H7 (cell line): ENCODE measurements around the gene ZNF518A. TPM values are rescaled to one million over a fixed set of nuclear protein-coding genes. Genes with fewer than 3 reads are reported as not detected.

Experiments
- DNase-seq: peaks from one replicate; pipeline ENCODE4 v3.0.0; 2012
- H3K27me3 ChIP-seq: 2 replicates; pipeline ENCODE4 v1.6.0; 2011; ENCODE audit warnings: mild to moderate bottlenecking, low read length; ENCODE audit not compliant: control insufficient read depth, insufficient read depth
- H3K36me3 ChIP-seq: replicated peaks from 2 replicates; pipeline ENCODE4 v1.5.1; 2011; ENCODE audit warnings: low read length; ENCODE audit not compliant: control insufficient read depth, insufficient read depth
- H3K4me3 ChIP-seq: 2 replicates; pipeline ENCODE4 v1.5.1; 2011; ENCODE audit warnings: low read depth, mild to moderate bottlenecking, control low read depth, low read length, moderate library complexity; ENCODE audit not compliant: insufficient read depth
- total RNA-seq: library from RNA; depleted of rRNA; stranded (reverse); fragments of >200 nt; shearing (Covaris generic); gene quantifications from 2 replicates; pipeline ENCODE4 v1.2.3, GENCODE V29; 2014

ZNF518A gene
- total RNA-seq, 1 experiment from 2014 or later = 15.3 TPM

DNA sequence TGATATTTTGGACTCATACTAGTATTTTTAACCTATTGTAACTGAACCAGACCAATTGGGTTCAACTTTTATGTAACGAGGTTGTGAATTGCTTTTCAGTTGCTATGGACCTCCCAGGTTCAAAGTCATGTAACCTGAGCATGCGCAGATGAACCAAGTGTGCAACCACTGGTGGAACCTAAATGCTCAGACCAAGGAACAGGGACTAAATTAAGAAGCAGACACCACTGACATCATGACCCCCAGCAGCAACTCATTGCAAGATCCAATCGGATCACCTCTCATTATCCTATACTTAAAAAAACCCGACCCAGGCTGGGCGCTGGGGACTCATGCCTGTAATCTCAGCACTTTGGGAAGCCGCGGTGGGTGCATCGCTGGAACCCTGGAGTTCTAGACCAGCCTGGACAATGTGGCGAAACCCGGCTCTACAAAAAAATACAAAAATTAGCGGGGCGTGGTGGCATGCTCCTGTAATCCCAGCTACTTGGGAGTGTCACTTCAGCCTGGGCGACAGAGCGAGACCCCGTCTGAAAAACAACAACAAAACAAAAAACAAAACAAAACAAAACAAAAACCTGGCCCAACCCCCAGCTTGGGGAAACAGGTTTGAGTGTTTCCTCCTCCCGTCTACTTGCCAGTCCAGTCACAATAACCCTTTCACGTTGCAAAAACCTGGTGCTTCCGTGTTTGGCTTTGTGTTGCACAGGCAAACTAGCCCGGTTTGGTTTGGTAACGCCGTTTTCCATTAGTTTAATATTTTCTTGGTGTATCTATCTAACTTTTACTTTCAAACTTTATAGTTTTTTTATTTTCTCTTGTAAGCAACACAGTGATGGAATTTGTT, 11.3 kb upstream of the ZNF518A start:
- no peak overlapping the region for H3K4me3 ChIP-seq
- no peak for DNase-seq
- no peaks in the 10 kb centered on the region for H3K27me3 ChIP-seq
- H3K36me3 ChIP-seq = no peaks in the 10 kb centered on the region

DNA sequence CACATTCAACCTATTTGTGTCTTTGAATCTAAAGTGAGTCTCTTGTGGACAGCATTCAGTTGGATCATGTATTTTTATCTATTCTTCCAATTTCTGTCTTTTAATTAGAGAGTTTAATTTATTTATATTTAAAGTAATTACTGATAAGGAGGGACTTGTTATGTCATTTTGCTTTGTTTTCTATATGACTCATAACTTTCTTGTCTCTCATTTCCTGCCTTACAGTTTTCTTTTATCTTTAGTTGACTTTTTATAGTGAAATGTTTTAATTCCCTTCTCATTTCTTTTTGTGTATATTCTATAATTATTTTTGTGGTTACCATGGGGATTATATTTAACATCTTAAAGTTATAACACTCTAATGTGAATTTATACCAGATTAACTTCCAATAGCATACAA, 7.3 kb upstream of the ZNF518A start:
- no peak overlapping the region for H3K4me3 ChIP-seq
- no peaks in the 10 kb centered on the region for H3K36me3 ChIP-seq
- H3K27me3 ChIP-seq = no peaks in the 10 kb centered on the region
- DNase-seq = no peak

DNA sequence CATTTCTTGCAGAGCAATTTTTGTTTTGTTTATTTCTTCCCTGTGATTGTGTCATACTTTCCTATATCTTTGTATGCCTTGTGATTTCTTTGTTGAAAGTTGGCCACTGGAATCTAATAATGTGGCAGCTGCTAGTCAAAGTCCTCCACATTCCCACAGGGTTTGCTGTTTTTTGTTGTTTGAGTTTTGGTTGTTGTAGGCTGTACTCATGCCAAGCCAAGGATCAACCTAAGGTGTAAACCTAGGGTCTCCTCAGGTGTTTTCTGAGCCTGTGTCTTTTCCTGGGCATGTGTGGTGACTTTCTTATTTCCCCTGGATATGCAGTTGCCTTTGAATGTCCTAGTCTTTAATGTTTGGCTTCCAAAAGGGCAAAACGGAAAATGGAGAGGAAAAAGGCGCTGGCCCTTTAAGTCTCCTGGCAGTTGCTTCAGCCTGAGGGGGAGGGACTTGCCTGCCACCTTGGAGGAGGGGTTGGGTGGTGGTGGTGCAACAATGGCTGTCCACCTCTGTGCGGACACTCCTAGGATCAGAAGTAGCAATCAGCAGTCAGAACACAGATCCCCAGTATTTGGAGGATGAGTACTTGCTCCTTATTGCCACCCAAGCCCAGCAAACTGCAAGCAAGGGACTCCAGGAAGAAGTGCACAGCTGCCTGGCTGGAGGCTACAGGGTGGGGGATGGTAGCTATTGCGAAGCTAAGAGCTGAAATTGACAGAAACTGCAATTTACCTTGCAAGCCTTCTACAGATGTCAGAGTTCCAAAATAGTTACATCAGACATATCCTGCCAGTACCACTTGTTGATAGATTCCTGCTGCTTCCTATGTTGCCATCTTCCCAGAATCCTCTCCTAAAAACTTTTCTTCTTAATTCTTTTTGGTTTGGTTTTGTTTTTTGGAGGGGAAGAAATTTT, 5.6 kb upstream of the ZNF518A start:
- Histone ChIP-seq H3K4me3 (peak overlapping the region; percentile 46), H3K27me3 (no peaks in the 10 kb centered on the region), H3K36me3 (no peaks in the 10 kb centered on the region)
- DNase-seq = peak; percentile 72

DNA sequence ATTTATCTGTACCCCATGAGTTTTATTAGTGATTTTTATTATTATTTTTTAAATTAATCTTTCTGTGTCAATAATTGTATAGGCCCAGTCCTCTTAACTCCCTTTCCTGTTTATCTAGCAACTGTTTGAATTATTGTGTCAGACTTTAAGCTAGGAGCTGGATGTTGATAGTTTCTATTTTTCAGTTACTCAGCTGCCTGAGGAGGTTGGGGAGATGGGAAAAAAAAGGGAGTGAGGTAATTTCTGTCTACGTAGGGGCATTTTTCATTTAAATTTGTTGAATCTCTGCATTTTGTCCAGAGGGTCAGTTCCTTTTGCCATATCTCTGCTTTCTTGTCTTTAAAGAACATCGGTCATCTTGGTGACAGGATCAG, 5.0 kb upstream of the ZNF518A start:
- Histone ChIP-seq H3K4me3 (no peak overlapping the region), H3K27me3 (no peaks in the 10 kb centered on the region), H3K36me3 (no peaks in the 10 kb centered on the region)
- no peak for DNase-seq

DNA sequence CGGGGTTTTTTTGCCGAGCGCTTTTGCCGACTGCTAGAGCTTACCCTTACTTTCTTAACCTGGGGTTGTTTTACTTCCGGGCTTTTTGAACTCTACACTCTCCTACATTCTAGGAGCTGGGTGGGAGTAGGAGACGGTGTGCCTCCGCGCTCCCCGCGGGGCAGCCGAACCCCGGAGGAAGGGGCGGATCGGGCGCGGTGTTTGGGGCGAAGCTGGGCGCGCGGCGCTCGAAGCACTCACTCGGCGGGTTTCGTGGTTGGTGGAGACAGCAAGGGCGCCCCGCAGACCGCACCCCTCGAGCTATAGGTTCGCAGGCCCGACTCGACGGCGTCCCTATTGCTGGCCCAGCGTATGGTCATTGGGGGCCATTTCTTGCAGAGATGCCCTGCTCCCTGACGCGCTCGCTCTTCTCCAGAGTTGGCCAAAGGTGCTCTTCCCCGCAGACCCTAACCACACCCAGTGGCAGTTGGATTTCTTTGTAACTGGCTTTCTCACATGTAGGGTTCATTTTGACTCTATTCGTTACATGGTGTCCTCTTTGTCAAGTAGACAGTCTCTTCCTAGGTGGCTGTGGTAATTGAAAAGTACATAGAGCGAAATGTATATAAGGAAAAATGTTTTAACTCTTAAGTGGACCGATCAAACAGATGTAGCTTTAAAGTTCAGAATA, 364 bp downstream of the ZNF518A start:
- Histone ChIP-seq H3K4me3 (peak overlapping the region; percentile 86), H3K27me3 (no peaks in the 10 kb centered on the region), H3K36me3 (peaks cover 3% of the 10 kb centered on the region)
- DNase-seq = peak; percentile 87

DNA sequence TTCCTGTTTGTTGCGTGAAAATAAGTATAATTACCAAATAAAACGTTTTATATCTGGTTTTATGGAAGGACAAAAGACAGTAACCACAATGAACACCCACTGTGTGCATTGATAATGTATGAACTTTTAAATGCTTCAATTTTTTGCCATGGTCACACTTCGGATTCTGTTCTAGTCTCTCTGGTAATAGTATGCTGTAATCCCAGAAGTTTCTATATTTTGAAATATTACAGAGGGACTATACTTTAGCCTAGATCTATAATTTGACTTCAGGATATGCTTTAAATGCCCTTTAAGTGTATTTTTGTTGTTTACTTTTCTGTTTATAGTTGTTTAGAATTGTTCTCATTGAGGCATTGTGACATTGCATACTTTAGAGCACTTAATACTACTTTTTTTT, 1.5 kb downstream of the ZNF518A start:
- Histone ChIP-seq H3K36me3 (peaks cover 3% of the 10 kb centered on the region), H3K27me3 (no peaks in the 10 kb centered on the region), H3K4me3 (no peak overlapping the region)
- no peak for DNase-seq

DNA sequence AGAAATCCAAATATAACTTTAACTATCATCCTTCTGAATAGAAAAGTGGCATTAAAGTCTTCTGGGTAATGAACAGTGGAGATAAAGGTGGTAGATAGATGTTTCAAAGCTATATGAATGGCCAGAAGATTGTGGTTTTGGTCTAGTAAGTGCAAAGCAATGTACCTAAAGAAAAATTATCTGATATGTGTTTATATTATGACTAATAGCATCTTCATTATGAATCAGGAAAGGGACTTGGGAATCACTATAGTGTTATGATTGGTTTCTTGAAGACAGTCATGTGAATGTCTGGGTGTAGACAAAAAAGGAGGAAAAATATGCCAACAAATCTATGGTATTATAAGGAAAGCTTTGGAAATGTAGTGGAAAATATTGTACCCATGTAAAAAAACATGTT, 3.0 kb downstream of the ZNF518A start:
- H3K36me3 ChIP-seq = peaks cover 4% of the 10 kb centered on the region
- no peaks in the 10 kb centered on the region for H3K27me3 ChIP-seq
- H3K4me3 ChIP-seq = no peak overlapping the region
- DNase-seq = no peak

DNA sequence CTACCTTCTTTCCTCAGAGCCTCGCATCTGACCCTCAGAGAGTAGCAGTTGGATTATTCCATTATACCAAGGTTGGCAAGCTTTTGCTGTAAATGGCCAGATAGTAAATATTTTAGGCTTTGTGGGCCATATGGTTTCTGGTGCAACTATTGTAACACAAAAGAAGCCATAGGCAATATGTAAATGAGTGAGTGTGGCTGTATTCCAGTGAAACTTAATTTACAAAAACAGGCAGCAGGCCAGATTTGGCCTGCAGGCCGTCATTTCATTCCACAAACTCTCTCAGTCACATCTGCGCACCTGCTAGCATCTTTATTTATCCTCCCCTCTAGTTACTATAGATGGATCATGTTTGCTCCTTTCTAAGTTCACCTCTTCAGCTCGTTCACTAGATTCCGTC, 6.7 kb downstream of the ZNF518A start:
- no peak for DNase-seq
- H3K27me3 ChIP-seq = no peaks in the 10 kb centered on the region
- H3K36me3 ChIP-seq = peaks cover 7% of the 10 kb centered on the region
- H3K4me3 ChIP-seq = no peak overlapping the region

DNA sequence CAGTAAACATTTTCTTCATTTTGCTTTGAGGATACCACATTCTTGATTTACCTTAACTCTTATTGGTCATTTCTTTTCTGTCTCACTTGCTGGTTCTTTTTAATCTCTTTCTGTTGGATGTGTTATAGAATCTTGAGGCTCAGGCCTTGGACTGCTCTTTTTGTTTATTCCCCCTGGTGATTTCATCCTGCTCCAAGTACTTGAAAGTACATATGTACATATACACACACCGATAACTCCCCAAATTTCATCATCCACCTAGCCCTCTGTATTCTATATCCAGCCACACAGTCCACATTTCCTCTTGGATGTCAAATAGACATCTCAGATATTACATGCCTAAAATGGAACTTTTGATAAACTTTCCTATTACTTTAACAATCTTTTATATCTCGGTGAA, 7.5 kb downstream of the ZNF518A start:
- no peak for DNase-seq
- Histone ChIP-seq H3K27me3 (no peaks in the 10 kb centered on the region), H3K36me3 (peaks cover 7% of the 10 kb centered on the region)

DNA sequence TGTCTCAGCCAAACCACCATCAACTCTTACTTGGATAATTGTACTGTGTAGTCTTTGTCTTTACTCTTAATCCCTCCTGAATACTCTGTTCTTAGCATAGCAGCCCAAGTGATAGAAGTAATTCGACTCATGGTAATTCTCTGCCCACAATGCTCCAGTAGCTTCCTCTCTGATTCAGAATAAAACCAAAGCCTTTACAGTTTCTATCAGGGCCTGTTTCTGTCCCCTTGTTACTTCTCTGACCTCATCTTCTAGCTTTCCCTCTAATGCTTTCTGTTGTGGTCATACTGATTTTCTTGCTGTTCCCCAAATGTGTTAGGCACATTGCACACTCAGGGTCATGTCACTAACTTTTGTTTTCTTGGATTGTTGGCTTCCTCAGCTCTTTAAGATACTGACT, 8.0 kb downstream of the ZNF518A start:
- DNase-seq = no peak
- Histone ChIP-seq H3K36me3 (peaks cover 6% of the 10 kb centered on the region), H3K27me3 (no peaks in the 10 kb centered on the region), H3K4me3 (no peak overlapping the region)

More for the DNA sequence above, 7.5 kb downstream of the ZNF518A start:
- H3K4me3 ChIP-seq = no peak overlapping the region

DNA sequence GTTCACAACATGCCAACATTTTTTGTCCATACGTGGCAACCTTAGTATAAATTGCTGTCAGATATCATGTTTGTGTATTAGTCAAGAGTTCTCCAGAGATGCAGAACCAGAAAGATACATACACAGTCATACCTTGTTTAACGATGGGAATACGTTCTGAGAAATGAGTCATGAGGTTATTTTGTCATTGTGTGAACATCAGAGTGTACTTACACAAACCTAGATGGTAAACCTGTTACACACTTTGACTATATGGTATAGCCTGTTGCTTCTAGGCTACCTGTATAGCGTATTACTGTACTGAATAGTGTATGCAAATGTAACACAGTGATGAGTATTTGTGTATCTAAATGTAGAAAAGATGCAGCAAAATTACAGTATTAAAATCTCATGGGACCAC, 22.3 kb downstream of the ZNF518A start:
- H3K4me3 ChIP-seq = no peak overlapping the region
- H3K27me3 ChIP-seq = no peaks in the 10 kb centered on the region
- DNase-seq = no peak
- H3K36me3 ChIP-seq = peaks cover 8% of the 10 kb centered on the region

DNA sequence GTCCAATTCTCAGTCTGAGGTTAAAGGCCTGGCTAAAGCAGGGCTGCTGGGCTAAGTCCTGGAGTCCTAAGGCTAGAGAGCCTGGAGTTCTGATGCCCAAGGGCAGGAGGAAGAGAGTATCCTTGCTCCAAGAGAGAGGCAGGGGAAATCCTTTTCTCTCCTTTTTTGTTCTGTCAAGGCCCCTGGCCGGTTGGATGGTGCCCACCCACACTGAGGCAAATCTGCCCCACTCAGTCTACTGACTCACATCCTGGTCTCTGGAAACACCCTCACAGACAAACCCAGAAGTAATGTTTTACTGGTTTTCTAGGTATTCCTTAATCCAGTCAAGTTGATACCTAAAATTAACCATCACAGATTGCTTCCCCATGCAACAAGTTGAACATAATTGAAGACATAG, 23.0 kb downstream of the ZNF518A start:
- Histone ChIP-seq H3K4me3 (no peak overlapping the region), H3K27me3 (no peaks in the 10 kb centered on the region), H3K36me3 (peaks cover 8% of the 10 kb centered on the region)
- DNase-seq = no peak

DNA sequence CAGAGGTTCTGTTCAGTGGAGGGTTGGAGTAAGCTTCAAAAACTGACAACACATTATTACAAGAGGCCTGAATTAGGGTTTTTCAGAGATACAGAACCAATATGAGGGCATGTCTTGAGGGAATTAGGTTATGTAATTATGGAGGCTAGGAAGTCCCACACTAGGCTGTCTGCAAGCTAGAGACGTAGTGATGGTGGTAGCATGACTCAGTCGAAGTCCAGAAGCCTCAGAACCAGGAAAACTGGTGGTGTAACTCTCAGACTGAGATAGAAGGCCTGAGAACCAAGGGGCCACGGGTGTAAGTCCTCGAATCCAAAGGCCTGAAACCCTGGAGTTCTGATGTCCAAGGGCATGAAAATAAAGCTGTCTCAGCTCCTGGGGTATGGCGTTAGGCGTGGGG, 35.6 kb downstream of the ZNF518A start:
- no peak overlapping the region for H3K4me3 ChIP-seq
- DNase-seq = no peak
- no peaks in the 10 kb centered on the region for H3K27me3 ChIP-seq
- H3K36me3 ChIP-seq = no peaks in the 10 kb centered on the region

DNA sequence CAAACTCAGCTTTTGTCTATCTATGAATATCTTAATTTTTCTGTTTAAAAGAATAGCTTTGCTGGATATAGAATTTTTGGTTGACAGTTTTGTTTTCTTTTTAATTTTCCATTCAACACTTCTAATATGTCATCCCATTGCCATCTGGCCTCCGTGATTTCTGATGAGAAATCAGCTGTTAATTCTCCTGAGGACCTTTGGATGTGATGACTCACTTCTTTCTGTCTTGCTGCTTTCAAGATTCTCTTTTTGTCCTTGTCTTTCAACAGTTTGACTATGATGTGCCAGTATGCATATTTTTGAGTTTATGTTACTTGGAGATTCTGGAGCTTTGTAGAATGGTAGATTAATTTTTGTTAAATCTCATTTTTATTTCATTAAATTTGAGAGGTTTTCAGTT, 38.4 kb downstream of the ZNF518A start:
- no peak for DNase-seq
- Histone ChIP-seq H3K4me3 (no peak overlapping the region), H3K27me3 (no peaks in the 10 kb centered on the region), H3K36me3 (no peaks in the 10 kb centered on the region)
